GM15510 (cell line): ENCODE data around the gene NIPBL.
A peak's percentile ranks its signal among the peaks of the same experiment; 100 is the strongest.

Experiments
- POLR2A ChIP-seq: IDR thresholded peaks from 3 replicates; pipeline ENCODE4 v1.6.1; 2011; ENCODE audit warnings: borderline replicate concordance; ENCODE audit not compliant: insufficient read length; ENCODE audit errors: extremely low read depth

The NIPBL gene

GRCh38 chr5:36876299-36876964 lies at the start of gene NIPBL:
Gene NIPBL (plus strand): TSS chr5:36876769. CDS start chr5:36953697, 76,928 bp downstream.
- peak; percentile 98 for TF ChIP-seq POLR2A

- TF ChIP-seq POLR2A, result no peak
These were observed 44.3 kb upstream of the NIPBL start for GRCh38 chr5:36832274-36832673.

- no peak for TF ChIP-seq POLR2A
These were observed 39.7 kb upstream of the NIPBL start for GRCh38 chr5:36836831-36837230.

GRCh38 chr5:36839489-36840476 lies 36.8 kb upstream of the NIPBL start:
- no peak for TF ChIP-seq POLR2A

GRCh38 chr5:36841677-36842076 lies 34.9 kb upstream of the NIPBL start:
- no peak for TF ChIP-seq POLR2A

GRCh38 chr5:36842087-36842486 lies 34.5 kb upstream of the NIPBL start:
- TF ChIP-seq POLR2A, result no peak

- no peak for TF ChIP-seq POLR2A
These were observed 32.3 kb upstream of the NIPBL start for GRCh38 chr5:36844305-36844704.

- no peak for TF ChIP-seq POLR2A
These were observed 22.0 kb upstream of the NIPBL start for GRCh38 chr5:36854402-36855140.

- no peak for TF ChIP-seq POLR2A
These were observed 21.5 kb upstream of the NIPBL start for GRCh38 chr5:36855141-36855495.

- no peak for TF ChIP-seq POLR2A
These were observed 14.7 kb upstream of the NIPBL start for GRCh38 chr5:36861871-36862270.

GRCh38 chr5:36870399-36871040 lies 6.0 kb upstream of the NIPBL start:
- no peak for TF ChIP-seq POLR2A

- TF ChIP-seq POLR2A, result no peak
These were observed 2.1 kb upstream of the NIPBL start for GRCh38 chr5:36874465-36874864.

- no peak for TF ChIP-seq POLR2A
These were observed 1.3 kb upstream of the NIPBL start for GRCh38 chr5:36875051-36875789.

- peak; percentile 21 for TF ChIP-seq POLR2A
These were observed 725 bp upstream of the NIPBL start for GRCh38 chr5:36875790-36876298.
